Pons (tissue), 1 donor: ENCODE data around the gene TTYH2.
"Not testable (repeated sequence)": the region's sequence is repeated elsewhere in the genome, so short reads cannot be mapped to it uniquely, and the experiment has no call there.

ENCODE experiments used
- DNase-seq: peaks from one replicate; pipeline ENCODE4 v3.0.0-alpha.2; 2016; ENCODE audit warnings: low spot score

Gene TTYH2

GRCh38 chr17:74237321-74237720 is 23.9 kb downstream of the TTYH2 start:
- no peak for DNase-seq

DNA sequence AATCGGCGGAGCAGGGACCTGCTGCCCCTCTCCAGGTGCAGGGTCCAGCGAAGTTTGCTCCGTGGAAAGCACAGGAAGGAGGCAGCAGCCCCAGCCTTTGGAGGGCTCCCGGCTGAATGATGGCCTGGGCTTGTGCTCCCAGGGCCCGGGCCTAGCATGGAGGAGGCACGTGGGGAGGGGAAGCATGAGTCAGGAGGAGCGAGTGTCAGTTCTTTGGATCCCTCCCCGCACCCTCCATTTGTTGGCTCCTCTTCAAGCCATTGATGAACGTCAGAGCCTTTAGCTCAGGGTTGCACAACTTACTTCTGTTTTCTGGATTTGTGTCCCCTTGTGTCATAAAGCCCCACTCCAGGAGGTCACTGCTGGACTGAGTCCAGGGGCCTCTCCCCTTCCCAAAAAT is 25.8 kb downstream of the TTYH2 start:
- no peak for DNase-seq

DNA sequence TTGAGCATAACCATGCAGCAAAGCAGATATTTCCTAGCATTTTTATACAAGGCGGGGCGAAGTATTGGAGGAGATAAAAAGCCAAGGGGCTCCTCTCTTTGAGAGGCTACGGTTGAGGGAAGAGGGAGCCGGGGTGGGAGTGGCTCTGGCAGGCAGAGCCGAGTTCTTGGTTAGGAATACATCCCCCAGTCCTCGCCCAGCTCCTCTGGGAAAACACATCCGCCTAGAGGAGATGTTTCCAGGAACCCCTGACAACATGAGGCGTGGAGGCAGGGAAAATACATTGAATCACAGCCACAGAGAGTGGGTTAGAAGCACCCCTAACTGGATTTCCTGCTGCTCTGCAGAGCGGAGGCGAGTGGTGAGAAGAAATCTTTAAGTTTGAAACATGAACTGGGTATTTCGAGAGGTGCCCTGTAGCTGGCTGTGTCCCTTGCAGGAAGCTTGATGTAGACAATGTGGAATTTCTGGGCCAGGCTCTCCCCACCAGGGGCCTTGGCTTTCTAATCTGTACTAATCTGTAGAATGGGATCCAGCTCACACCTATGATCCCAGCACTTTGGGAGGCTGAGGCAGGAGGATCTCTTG is 27.3 kb downstream of the TTYH2 start:
- DNase-seq, result no peak

DNA sequence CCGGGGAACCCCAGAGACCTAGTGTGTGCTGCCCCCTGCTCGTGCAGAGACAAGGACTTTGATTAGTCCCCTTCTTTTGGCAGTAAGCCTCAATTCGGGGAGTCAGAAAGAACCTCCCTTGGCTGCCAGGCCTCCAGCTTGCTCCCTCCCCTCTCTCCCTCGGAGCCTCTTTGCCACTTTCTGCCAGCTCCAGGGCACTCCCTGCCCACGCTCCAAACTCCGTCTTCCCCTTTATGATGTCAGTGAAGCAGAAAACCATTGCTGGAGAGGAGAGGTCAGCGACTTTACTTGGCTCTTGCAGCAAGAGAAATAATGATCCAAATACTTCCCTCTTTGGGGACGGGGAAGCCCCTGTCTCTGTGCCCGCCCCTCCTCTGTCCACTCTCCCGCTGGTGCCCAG is 28.1 kb downstream of the TTYH2 start:
- peak; percentile 73 for DNase-seq

GRCh38 chr17:74241847-74242246 is 28.5 kb downstream of the TTYH2 start:
- no peak for DNase-seq

- DNase-seq, result peak; percentile 74
Observed at GRCh38 chr17:74243013-74243755, 29.8 kb downstream of the TTYH2 start.

- DNase-seq, result no peak
Observed at GRCh38 chr17:74244128-74244527, 30.8 kb downstream of the TTYH2 start.

GRCh38 chr17:74244548-74244947 is 31.2 kb downstream of the TTYH2 start:
- DNase-seq, result peak; percentile 97

GRCh38 chr17:74245145-74245831 is 31.9 kb downstream of the TTYH2 start:
- DNase-seq, result peak; percentile 97

DNA sequence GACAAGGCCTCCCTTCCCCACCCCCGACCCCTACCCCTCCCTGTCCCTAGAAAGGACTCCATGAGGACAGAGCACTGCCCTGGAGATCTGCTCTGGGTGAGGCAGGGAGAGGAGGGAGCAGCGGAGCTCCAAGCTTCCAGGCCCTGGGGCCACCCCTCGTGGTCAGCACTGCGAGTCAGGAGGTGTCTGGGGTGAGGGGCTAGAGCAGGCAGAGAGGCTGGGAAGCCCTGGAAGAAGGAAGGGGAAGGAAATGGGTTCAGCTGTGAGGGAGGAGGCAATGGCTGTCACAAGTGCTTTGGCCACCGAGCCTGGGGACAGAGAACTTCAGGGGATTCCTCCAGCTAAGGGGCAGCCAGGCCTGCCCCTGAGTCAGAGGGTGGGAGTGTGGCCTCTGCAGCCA is 32.5 kb downstream of the TTYH2 start:
- DNase-seq, result no peak

DNA sequence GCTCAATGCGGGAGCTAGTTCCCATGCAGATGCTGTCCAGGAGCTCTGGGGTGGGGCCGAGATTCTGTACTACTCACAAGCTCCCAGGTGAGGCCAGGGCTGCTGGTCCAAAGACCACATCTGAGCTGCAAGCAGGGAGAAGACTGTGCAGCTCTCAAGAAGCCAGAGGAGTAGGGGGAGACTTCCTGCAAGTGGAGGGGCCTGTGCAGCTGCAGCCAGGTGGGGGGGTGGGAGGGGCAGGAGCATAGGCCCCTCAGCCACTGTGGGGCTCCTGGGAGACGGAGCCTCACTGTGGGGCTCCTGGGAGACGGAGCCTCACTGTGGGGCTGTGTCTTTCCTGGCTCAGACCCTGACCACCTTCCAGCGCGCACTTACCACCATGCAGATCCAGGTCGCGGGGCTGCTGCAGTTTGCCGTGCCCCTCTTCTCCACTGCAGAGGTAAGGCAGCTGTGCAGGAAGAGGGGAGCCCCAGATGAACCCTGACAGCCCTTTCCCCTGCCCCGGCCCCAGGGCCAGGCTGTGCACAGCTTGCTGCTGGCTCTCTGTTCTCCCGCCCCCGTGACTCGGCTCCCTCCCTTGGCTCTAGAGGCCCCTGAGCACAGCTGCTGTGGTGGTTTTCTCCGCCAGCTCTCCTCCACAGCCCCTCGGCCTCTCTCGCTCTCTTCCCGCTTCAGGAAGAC is 36.4 kb downstream of the TTYH2 start:
- DNase-seq, result peak; percentile 39

GRCh38 chr17:74250324-74250995 is 37.1 kb downstream of the TTYH2 start:
- DNase-seq, result no peak

DNA sequence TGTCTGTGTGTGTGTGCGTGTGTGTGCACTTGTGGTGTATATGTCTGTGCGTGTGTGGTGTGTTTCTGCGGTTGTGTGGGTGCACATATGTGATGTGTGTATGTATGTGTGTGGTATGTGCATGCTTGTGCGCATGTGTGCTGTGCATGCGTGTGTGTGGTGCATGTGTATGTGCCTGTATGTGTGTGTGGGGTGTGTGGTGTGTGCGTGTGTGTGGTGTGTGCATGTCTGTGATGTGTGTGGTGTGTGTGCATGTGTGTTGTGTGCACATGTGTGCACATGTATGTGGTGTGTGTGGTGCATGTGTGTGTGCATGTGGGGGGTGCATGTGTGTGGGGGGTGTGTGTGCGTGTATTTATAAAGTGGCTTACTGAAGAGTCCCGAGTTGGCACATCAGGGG is 37.7 kb downstream of the TTYH2 start:
- no peak for DNase-seq

DNA sequence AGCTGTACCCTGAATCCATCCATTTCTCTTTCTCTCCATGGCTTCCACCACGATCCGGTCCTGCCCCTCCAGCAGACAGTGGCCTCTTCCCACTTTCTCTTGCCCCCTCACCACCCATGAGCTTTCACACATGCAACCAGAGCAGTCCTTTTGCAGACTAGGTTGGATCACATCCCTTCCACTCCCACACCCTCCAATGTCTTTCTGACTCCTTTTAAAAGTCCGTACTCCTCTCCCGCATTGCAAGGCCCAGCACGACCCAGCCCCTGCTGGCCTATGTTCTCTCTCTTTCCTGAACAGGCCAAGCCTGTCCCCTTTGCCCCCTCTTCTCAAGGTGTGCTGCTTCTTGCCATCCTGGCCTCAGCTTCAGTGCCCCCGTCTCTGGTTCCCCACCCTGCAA is 38.2 kb downstream of the TTYH2 start:
- DNase-seq, result no peak

GRCh38 chr17:74252211-74252610 is 38.8 kb downstream of the TTYH2 start:
- DNase-seq, result no peak

- no peak for DNase-seq
Observed at GRCh38 chr17:74253036-74253435, 39.7 kb downstream of the TTYH2 start.

- no peak for DNase-seq
Observed at GRCh38 chr17:74257311-74257710, 43.9 kb downstream of the TTYH2 start.

- no peak for DNase-seq
Observed at GRCh38 chr17:74259667-74260524, 46.5 kb downstream of the TTYH2 start.

GRCh38 chr17:74260525-74260850 is 47.1 kb downstream of the TTYH2 start:
- DNase-seq, result no peak

DNA sequence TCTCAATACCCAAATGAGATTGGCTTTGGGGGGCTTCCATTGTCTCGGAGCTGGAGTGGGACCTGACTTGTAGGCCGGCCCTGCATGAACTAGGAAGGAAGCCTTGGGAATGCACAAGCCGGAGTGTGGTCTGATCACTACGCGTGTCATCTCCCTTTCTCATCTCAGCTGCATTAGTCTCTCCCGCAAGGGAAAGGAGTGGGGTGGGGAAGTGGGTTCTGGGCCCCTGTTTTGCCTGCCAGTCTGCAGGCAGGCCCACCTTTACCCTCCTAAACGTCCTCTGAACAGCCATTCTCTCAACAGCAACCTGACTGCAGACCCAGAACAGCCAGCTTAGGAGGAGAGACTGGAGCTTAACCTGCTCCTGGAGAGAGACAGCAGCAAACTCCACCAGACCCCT is 49.2 kb downstream of the TTYH2 start:
- no peak for DNase-seq

DNA sequence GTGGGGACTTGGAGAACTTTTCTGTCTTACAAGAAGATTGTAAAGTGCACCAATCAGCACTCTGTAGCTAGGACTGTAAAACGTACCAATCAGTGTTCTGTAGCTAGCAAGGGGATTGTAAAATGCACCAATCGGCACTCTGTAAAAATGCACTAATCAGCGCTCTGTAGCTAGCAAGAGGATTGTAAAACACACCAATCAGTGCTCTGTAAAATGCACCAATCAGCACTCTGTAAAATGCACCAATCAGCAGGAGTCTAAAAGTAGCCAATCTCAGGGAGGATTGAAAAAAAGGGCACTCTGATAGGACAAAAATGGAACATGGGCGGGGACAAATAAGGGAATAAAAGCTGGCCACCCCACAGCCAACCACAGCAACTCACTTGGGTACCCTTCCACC is 53.7 kb downstream of the TTYH2 start:
- not testable (repeated sequence) for DNase-seq
